ENCODE data around the gene NHLH2.

The NHLH2 gene

GRCh38 chr1:115838431-115839028 is 2.4 kb downstream of the NHLH2 start:
- DNase-seq (ENCODE audit: low read depth) = no peak

DNA sequence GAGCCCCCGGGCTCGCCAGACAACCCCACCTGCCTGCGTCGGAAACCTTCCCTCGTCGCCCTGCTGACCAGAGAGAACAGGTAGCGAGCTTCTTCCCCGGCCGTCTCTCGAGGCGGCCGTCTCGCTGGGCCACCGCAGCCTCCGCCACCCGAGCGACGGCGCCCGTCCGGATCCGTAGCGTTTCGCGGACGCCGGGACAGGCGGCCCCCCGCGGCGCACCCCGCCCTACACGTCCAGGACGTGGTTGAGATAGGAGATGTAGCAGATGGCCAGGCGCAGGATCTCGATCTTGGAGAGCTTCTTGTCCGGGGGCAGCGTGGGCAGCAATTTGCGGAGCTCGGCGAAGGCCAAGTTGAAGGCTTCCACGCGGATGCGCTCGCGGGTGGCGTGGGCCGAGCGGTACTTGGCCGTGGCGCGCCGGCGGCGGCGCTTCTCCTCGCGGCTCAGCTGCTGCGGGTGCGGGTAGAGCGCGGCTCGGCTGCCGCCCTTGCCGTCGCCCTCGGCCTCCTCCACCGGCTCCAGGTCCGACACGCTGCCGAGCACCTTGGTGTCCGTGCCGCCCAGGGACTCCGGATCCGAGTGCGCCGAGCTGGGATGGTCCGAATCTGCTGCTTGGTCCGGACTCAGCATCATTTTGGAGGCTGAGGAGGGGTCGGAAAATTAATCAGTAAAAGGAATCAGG is 3.0 kb downstream of the NHLH2 start:
- DNase-seq (ENCODE audit: low read depth) = no peak

DNA sequence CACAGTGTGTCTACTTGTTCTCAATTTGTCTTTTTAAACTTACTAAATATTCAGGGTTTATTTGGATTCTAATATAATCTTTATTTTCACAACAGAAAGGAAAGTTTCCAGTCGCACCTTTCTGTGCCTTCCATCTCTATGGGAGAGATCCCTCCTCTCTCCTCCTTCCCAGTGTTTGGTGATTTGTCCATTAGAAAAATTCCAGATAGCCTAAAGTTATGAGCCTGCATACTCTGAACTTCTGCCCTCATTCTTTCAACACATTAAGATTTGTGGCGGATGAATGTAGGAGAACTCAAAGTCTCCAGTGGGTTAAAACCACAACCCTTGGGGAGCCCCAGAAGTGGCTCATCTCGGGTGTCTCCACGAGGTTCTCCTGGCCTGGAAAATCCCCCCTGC is 3.6 kb downstream of the NHLH2 start:
- no peak for DNase-seq (ENCODE audit: low read depth)

GRCh38 chr1:115833856-115834255 is 7.1 kb downstream of the NHLH2 start:
- DNase-seq (ENCODE audit: low read depth) = no peak

DNA sequence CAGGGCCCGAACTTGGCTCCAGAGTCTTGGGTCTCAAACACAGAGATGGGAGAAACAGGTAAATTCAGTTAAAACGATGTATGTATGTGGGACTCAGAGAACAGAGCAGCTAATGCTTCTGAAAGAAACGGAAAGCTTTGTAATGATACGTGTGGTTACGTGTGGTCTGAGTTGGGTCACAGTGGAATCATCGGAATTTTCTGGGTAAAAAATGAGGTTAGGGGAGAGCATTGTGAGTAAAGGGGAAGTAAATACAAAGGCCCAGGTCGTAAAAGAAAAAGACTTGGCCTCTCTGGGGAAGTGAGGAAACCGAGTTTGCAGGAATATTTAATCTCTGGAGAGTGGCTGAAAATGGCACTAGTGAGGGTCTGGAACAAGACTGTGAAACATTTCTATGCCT is 8.3 kb downstream of the NHLH2 start:
- DNase-seq (ENCODE audit: low read depth) = no peak

- DNase-seq (ENCODE audit: low read depth) = no peak
These were observed 10.0 kb downstream of the NHLH2 start for GRCh38 chr1:115830963-115831362.

- no peak for DNase-seq (ENCODE audit: low read depth)
These were observed 11.0 kb downstream of the NHLH2 start for GRCh38 chr1:115829947-115830346.

- no peak for DNase-seq (ENCODE audit: low read depth)
These were observed 11.8 kb downstream of the NHLH2 start for GRCh38 chr1:115829023-115829674.

DNA sequence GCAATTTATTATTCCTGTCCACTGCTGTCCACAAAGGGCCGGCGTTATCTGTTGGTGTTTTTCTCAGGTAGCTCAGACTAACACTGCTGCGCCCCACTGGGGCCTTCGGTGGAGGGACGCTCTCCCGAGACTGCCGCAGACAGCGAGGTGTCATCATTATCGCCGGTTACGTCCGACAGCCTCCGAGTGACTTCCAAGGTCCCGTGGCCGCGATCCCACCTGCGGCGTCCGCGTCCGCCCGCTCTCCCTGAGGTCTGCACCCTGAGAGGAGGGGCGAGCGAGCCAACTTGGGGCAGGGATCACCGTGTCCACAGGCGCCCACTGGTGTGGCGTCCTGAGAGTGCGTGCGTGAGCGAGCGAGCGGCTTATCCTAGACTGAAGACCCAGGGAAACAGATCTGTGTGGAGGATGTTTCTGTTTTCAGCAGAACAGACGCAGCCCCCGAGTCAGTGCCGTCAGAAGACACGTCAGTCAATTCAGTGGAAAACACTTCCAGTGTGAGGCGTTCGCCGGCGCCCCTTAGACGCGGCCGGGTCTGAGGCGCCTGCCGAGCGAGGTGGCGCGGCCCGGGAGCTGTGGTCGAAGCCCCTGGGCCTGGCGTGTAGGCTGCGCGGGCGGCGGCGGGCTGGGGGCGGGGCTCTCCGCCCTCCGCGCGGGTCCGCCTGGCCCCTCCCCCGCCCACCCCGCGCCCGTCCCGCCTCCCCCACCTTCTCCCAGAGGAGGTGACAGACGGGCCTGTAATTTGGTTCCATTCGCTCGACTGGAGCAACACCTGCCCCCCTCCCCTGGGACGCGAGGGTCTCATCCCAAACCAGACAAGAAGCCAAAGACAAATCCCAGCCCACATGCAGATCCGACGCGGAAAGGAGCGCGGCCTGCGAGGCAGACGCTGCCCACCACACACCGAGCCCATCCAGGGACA is 12.6 kb downstream of the NHLH2 start:
- no peak for DNase-seq (ENCODE audit: low read depth)

GRCh38 chr1:115827452-115828044 is 13.4 kb downstream of the NHLH2 start:
- DNase-seq (ENCODE audit: low read depth) = no peak

- no peak for DNase-seq (ENCODE audit: low read depth)
These were observed 14.3 kb downstream of the NHLH2 start for GRCh38 chr1:115826628-115827027.

DNA sequence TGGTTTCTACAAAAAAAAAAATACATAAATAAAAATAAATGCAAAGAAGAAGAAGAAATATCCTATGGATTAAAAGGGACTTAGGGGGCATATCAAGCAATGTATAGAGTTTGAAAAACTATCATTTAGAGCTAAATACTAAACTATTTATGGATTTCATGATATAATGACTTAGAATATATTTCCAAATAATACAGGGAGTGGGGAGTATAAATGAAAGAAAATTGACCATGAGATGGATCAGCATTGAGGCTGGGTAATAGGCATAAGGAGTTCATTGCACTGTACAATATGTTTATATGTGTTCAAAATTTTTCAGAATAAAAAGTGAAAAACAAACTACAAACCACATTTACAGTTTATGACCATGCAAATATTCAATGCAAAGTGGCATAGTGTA is 18.8 kb downstream of the NHLH2 start:
- DNase-seq (ENCODE audit: low read depth) = no peak

DNA sequence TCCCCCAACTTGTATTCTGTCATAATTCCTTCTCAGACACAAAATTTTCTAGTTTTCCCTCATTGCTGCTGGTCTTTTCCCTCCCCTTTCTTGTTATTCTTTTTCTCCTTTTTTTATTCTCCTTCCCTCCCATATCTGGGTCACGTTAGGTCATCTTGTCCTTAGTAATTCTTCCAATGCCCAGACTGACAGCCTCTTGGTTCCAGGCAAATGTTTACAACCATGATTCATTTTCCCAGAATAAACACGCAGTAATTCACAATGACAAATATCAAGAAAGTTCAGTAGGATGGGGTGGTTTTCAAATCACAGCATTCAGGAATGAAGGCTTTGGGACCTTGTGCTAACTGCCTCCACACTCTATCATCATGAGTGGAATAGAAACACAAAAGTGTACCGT is 25.2 kb downstream of the NHLH2 start:
- DNase-seq (ENCODE audit: low read depth) = no peak

- DNase-seq (ENCODE audit: low read depth) = no peak
These were observed 26.1 kb downstream of the NHLH2 start for GRCh38 chr1:115814685-115815398.

GRCh38 chr1:115813727-115814126 is 27.2 kb downstream of the NHLH2 start:
- DNase-seq (ENCODE audit: low read depth) = no peak

DNA sequence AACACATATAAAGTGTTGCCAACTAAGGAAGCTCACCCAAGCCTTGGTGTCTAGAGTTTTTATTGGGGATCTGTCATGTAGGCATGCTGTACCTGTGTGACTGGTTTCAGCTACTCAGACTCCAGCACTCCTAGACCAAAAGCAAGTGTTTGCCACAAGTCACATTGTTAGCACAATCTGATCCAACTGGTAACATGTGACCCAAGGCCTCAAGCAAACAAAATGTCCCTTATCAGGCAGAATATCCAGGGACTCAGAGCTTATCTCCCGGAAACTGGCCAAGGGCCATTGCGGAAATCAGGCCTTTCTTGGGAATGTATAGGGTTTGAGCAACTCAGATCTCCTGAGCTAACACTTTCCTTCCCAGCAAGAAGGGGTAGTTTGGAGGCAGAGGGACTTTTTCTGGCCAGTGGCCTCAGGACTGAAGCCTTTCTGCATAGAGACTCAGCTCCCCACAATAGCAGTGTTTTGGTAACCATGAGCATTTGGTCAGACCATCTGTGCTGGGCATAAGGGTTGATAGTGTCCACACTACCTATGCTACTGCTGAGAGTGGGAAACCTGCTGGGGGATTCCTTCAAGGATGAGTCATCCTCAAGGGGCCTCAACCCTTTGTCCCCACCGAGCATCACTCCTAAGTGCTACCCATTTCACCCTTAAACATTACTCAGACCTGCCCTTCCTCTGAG is 29.6 kb downstream of the NHLH2 start:
- no peak for DNase-seq (ENCODE audit: low read depth)

GRCh38 chr1:115810609-115811008 is 30.3 kb downstream of the NHLH2 start:
- no peak for DNase-seq (ENCODE audit: low read depth)

GRCh38 chr1:115809847-115810246 is 31.1 kb downstream of the NHLH2 start:
- no peak for DNase-seq (ENCODE audit: low read depth)

DNA sequence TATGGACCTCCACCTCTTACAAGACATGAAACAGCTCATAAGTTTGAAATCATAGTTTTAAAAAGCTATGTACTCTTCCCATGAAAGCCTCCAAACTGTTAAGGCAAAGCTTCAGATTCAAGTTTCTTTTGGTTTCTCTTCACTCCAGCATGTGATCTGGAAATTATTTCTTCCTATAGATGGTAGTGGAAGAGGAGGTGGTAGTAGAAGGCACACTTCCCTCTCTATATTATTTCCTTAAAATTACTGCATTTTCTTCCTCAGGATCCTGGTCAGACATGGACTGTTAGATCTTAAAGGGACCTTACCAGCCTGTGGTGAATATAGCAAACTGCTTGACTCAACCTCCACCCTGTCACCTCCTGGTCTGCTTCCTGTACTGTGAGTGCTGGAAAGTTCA is 31.9 kb downstream of the NHLH2 start:
- no peak for DNase-seq (ENCODE audit: low read depth)

DNA sequence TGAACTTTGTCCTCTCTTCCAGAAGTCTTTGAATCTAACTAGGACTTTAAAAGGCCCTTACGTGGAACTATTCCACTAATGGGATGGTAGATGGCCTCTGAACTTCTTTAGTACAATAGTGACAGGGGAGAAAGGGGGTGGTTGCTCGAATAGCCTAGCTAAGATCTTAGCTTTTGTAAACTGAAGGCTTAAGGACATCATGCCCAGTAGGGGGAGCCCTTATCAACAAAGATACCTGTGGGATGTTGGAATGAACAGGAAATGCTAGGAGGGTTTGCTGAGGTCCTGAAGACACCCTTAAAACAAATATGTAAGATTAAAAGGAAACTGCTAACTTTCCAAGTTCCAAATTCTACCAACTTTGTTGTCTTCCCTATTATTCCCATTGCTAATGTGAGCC is 33.2 kb downstream of the NHLH2 start:
- DNase-seq (ENCODE audit: low read depth) = no peak

GRCh38 chr1:115805597-115805996 is 35.3 kb downstream of the NHLH2 start:
- no peak for DNase-seq (ENCODE audit: low read depth)

All from stimulated activated CD8-positive, alpha-beta memory T cell treated with anti-CD3 and anti-CD28 coated beads, Interleukin-7, amount 100 ng/mL, for 24 hours (primary cell).